HepG2 (cell line): ENCODE measurements around the gene SLC9A8. TPM values are rescaled to one million over a fixed set of nuclear protein-coding genes. Genes with fewer than 3 reads are reported as not detected.
A peak's percentile ranks its signal among the peaks of the same experiment; 100 is the strongest.

ENCODE experiments used
- CHD2 ChIP-seq: IDR thresholded peaks from 2 replicates; pipeline ENCODE4 v1.6.1; 2011; ENCODE audit warnings: low read depth, low read length, improper control_type of control experiment
- HDAC6 ChIP-seq: fragments of 200-600 bp; sonication (generic); IDR thresholded peaks from 2 replicates; pipeline ENCODE4 v1.7.0; 2017; ENCODE audit warnings: mild to moderate bottlenecking, antibody characterized with exemption, low read length, low read depth
- IKZF4 ChIP-seq: sonication (generic); formaldehyde crosslinking; IDR thresholded peaks from 2 replicates; pipeline ENCODE4 v1.5.1; 2020; ENCODE audit warnings: borderline replicate concordance, mild to moderate bottlenecking, low read depth, missing genetic modification reagents; ENCODE audit errors: not compliant biosample characterization
- MEIS2 ChIP-seq: sonication (generic); formaldehyde crosslinking; IDR thresholded peaks from 2 replicates; pipeline ENCODE4 v1.9.0; 2021; ENCODE audit warnings: mild to moderate bottlenecking, missing genetic modification reagents
- SIN3B ChIP-seq: fragments of 150-350 bp; IDR thresholded peaks from 2 replicates; pipeline ENCODE4 v1.6.1; 2014; ENCODE audit warnings: low read length
- ZBTB40 ChIP-seq, 2 experiments: fragments of 450-650 bp in 1 of 2; sonication (generic) in 1 of 2; formaldehyde crosslinking in 1 of 2; IDR thresholded peaks; 2 replicates each; pipeline versions ENCODE4 v1.6.1 to v1.8.0; 2016 to 2022; ENCODE audit warnings: antibody characterized with exemption in 1 of 2, mild to moderate bottlenecking in 1 of 2, missing genetic modification reagents in 1 of 2
- ZFP36 ChIP-seq: fragments of 150-350 bp; IDR thresholded peaks from 2 replicates; pipeline ENCODE4 v1.6.1; 2018; ENCODE audit warnings: borderline replicate concordance, low read length, low read depth; ENCODE audit not compliant: partially characterized antibody
- ZFP37 ChIP-seq: sonication (generic); formaldehyde crosslinking; IDR thresholded peaks from 2 replicates; pipeline ENCODE4 v1.4.0; 2020; ENCODE audit warnings: missing genetic modification reagents, borderline replicate concordance
- ZHX2 ChIP-seq, 2 experiments: sonication (generic) in 1 of 2; formaldehyde crosslinking in 1 of 2; IDR thresholded peaks; 2 replicates each; pipeline versions ENCODE4 v1.6.1 to v1.9.0; 2014 to 2022; ENCODE audit warnings: antibody characterized with exemption in 1 of 2, borderline replicate concordance in 1 of 2, inconsistent platforms in 1 of 2, low read depth in 1 of 2, missing genetic modification reagents in 1 of 2
- ZKSCAN1 ChIP-seq: fragments of 150-350 bp; IDR thresholded peaks from 2 replicates; pipeline ENCODE4 v1.6.1; 2014; ENCODE audit warnings: low read length
- ZNF143 ChIP-seq: sonication (generic); formaldehyde crosslinking; IDR thresholded peaks from 2 replicates; pipeline ENCODE4 v1.4.0; 2020; ENCODE audit warnings: missing genetic modification reagents
- ZNF790 ChIP-seq: sonication (generic); formaldehyde crosslinking; IDR thresholded peaks from 2 replicates; pipeline ENCODE4 v1.8.0; 2022; ENCODE audit warnings: missing genetic modification reagents, mild to moderate bottlenecking, borderline replicate concordance
- ZNF878 ChIP-seq: sonication (generic); formaldehyde crosslinking; IDR thresholded peaks from 2 replicates; pipeline ENCODE4 v1.8.1; 2023; ENCODE audit warnings: mild to moderate bottlenecking, missing genetic modification reagents, moderate library complexity
- polyA plus RNA-seq, 8 experiments: library from polyadenylated mRNA; depleted of rRNA in 3 of 8; stranded (reverse) in 7 of 8; unstranded in 1 of 8; fragments of >200 nt; fragmentation: Illumina TruSeq in 4 of 8; extraction: Trizol in 4 of 8; gene quantifications; 2 replicates each; pipeline versions ENCODE4 v1.2.1 to v1.2.3, GENCODE V29; 2011 to 2016; ENCODE audit warnings: low read depth in 4 of 8, missing spikeins in 1 of 8, mixed read lengths in 1 of 8; ENCODE audit not compliant: insufficient read depth in 1 of 8
- total RNA-seq, 5 experiments: library from RNA; depleted of rRNA; stranded (reverse); fragments of >200 nt; fragmentation: Illumina TruSeq; extraction: Trizol; gene quantifications; 2 replicates each; pipeline ENCODE4 v1.2.3, GENCODE V29; 2016; ENCODE audit warnings: low read depth in 1 of 5

SLC9A8 gene
- total and polyA plus RNA-seq, 2 of the 13 experiments (the other 11 are each of a cell fraction or from before 2014, with no cell fraction given) = 4.1 to 7.4 TPM

- TF ChIP-seq ZBTB40 (IDR thresholded peaks at IDR 0.05) (no peak), ZBTB40 (CRISPR knock-in tag; IDR thresholded peaks at IDR 0.05) (peak; percentile 75), ZFP37 (no peak; the same call in 1 of the 2 replicates), ZHX2 (IDR thresholded peaks at IDR 0.05; ENCODE audit: low read depth) (peak; percentile 71), ZHX2 (CRISPR knock-in tag; IDR thresholded peaks at IDR 0.05; ENCODE audit: borderline replicate concordance) (peak; percentile 92), SIN3B (no peak), ZFP36 (peak; percentile 99), ZNF143 (CRISPR knock-in tag) (peak; percentile 65), CHD2 (no peak), ZNF790 (CRISPR knock-in tag) (no peak), ZNF878 (CRISPR knock-in tag) (peak; percentile 47; the same call in 1 of the 2 replicates), IKZF4 (CRISPR knock-in tag) (no peak), MEIS2 (CRISPR knock-in tag) (no peak; the same call in none of the 2 replicates), ZKSCAN1 (no peak; the same call in 1 of the 2 replicates), HDAC6 (no peak)
Observed at GRCh38 chr20:49812507-49813304, at the start of gene SLC9A8 (continued).
